T1000 (cell line): ENCODE results near the gene LRRC4.

Source experiments
- DNase-seq: peaks from one replicate; lab custom pipeline; 2025; ENCODE audit warnings: mixed read lengths; lab: John Stamatoyannopoulos, UW

Gene LRRC4

DNA sequence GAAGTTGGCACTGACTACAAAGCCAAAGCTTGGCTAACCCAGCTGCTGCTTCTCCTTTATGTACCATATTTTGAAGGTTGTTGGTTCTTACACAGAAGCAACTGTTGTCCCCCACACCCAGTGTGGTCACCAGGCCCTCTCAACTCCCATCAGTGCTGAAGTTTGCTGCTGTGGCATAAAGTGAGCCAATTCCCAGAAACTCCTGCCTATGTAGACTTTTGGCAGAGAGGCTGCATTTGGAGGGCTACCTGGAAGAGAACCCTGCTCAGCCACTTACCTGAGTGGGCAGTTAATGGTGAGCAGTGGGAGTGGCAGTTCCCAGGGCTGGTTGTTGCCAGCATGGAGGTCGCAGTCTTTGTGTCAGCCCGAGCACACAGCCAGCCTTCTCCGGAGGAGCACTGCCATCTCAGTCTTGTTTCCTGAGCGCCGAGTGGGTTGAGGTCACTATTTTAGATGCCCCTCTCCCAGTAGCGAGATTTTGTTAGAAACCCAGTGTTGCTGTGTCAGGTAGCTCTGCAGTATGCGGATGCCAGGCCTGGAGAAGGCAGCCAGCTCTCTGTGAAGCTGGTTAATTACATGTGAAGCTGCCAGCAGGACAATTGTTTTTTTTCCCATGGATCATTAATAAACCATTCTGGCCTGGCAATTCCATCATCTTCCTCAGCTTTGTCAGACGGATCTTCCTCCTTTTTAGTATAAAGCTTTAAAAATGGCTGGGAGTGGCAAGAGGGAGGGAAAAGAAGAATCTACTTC, 24.5 kb downstream of the LRRC4 start:
- no peak for DNase-seq

GRCh38 chr7:128005759-128006159, 25.5 kb downstream of the LRRC4 start:
- no peak for DNase-seq

GRCh38 chr7:128005117-128005516, 26.1 kb downstream of the LRRC4 start:
- DNase-seq, result no peak

GRCh38 chr7:128004623-128005022, 26.6 kb downstream of the LRRC4 start:
- no peak for DNase-seq

DNA sequence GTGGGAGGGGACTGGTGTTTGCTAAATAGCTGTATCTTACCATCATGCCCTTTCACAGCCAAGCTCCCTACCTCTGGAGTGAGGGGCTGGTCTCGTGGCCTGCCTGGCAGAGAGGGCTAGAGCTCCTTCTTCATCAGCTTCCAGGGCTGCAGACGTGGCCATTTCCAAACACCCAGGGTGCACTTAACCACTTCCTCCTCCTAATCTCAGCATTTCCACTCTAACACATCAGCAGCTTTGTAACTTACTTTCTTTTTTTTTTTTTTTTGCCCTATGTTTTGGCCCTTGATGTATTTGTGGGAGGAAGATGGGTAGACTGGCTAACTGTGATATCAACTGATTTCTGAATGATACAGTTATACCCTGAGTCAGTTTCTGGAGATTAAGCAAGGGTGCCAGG, 27.4 kb downstream of the LRRC4 start:
- DNase-seq, result no peak

DNA sequence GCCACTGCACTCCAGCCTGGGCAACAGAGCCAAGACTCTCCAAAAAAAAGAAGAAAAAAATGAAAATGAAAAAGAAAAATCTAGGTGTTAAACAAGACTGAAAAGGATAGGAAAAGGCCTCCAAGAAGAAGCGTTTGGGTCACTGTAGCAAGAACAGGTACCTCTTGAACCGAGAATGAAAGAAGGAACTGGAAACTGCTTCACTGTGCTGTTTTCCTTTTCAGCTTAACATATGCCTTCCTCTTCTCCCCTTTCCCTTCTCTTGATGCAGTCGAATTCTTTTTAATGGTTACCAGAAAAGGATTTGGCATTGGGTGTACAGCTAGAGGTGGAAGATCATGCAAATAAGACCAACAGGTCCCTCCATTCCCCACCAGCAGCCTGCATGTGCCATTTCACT, 28.1 kb downstream of the LRRC4 start:
- no peak for DNase-seq

GRCh38 chr7:128000854-128001265, 30.4 kb downstream of the LRRC4 start:
- DNase-seq, result no peak

- no peak for DNase-seq
Measured at GRCh38 chr7:128000048-128000447, 31.2 kb downstream of the LRRC4 start.

GRCh38 chr7:127998671-127999070, 32.6 kb downstream of the LRRC4 start:
- no peak for DNase-seq

GRCh38 chr7:127997226-127997922, 33.9 kb downstream of the LRRC4 start:
- no peak for DNase-seq

GRCh38 chr7:127996253-127997071, 34.8 kb downstream of the LRRC4 start:
- DNase-seq, result no peak

DNA sequence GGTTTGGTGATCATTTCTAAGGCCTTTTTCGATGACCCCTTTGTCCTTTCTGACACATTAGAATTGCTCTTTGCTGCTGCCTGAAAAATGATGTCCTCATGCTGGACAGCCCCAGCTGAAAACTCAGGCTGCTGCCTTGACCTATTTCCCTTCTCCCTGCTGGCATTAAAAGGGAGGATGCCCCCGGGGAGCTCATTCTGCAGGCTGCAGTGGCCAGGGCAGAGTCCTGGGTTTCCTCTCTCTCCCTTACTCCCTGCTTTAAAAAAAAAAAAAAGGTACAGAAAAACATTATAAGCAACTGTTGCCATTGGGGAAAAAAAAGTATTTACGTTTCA, 35.4 kb downstream of the LRRC4 start:
- no peak for DNase-seq

GRCh38 chr7:127995156-127995880, 35.9 kb downstream of the LRRC4 start:
- no peak for DNase-seq

DNA sequence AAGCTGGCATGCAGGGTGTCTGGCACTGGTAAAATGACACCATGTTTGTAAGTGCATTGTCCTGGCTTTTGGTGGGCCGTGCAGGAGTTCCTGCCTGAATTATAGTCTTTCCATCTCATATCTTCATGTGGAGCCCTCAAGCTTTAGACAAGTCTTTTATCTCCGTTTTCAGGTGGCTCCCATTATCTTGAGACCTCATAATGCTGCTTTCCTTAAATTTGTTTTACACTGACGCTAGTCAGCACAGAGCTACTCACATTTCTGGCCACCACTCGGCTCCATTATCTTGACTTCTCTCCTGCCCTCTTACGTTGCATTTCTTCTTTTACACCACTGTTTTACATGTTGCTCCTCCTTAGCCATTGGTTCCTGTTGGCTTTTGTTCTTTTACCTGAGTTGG, 37.2 kb downstream of the LRRC4 start:
- DNase-seq, result no peak

GRCh38 chr7:127993317-127993716, 37.9 kb downstream of the LRRC4 start:
- DNase-seq, result no peak

DNA sequence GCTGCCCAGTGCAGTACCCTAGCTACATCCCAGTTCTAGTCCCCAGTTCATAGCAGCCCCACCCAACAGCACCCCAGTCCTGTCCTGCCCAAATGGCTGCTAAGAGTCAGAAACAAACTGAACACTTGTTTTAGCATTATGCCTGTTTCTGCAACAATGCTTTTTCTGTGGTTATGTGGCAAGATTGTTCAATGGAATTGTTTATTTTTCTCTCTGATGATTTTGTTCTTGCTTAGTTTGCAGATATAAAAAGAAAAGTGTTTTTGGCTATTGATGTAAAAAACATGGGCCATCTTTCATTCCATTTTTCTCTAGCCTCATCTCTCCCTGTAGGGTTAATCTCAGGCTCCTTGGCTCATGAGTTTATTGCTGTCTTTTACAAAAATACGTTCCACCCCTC, 42.5 kb downstream of the LRRC4 start:
- no peak for DNase-seq

DNA sequence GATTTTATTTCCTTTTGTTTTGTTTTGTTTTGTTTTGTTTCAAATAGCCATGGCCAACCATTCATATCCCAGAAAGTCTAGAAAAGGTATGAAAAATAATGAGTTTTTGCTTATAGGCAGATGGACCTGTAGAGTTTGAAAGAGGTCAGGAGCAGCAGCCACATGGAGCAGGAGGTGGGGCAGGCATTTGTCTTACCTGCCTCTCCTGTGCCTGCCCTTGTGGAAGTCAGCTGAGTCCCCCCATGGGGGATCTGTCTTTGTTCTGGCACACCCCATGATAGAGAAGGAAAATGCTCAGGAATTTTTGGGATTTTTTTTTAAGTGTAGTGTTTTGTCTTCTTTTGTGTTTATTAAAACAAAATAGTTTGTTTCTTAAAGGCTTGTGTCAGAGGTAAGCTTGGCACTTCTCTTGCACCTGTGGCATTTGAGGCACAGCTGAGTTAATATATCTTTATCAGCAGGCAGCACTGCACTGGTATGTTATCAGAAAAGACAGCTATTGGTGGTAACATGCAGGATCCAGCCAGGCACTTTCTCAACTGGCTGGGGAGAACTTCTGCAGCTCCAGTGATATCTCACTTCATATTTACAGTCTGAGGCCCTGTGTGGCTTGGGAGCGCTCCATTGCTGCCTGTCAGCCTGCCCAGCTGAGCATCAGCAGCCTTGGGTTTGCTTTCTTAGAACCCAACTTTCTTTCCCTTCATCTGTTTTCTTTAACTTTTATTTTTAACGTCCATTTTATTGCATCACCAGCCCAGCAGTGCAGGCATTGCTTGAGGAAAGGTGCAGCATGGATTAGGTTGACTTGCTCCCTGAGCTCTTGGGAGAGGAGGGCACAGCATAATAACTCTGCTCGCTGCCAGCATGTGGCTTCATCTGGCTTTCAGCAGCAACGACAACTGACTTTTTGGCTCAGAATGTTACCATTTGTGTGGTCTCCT, 44.4 kb downstream of the LRRC4 start:
- no peak for DNase-seq

DNA sequence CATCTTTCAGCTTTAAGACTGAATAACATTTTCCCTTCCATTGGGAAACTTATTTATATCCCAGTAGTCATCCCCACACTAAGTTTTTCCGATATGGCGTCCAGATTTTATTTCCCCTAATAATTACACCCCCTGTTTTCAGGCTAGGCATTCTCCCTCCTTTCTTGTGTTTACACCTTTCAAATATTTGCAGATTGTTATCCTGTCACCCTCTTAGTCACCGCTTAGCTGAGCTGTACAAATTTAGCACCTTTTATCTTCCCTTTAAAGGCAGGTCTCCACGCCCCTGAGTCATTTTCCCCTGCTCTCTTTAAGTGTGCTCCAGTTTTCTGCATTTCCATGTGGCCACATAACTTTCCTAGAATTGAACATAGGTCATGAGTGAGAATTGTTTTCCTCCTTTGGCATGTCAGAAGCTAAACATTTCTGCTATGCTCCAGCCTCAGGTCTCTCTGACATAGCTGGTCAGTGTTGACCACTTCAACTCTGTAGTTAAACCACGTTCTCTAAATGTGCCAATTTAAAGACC, 47.4 kb downstream of the LRRC4 start:
- no peak for DNase-seq

GRCh38 chr7:127981965-127982364, 49.3 kb downstream of the LRRC4 start:
- no peak for DNase-seq

- DNase-seq, result no peak
Measured at GRCh38 chr7:127980901-127981300, 50.3 kb downstream of the LRRC4 start.

DNA sequence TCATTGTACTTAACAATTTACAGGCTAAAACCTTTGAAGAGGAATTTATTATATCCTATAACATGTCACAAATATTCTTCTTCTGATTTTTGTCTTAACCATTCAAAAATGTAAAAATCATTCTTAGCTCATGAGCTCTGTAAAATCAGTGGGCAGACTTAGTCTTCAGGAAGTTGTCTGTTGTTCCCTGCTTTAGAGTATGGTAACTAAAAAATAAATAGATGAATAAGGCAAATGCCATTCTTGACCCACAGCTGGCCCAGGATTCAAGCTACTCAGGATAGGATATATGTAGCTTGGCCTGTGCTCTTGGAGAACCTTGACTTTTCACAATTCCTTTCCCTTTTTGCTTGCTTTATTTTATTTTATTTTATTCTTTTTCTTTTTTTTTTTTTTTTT, 51.5 kb downstream of the LRRC4 start:
- no peak for DNase-seq
